HUES64 (cell line): ENCODE measurements around the gene DNAJC7.
"Not testable (repeated sequence)": the region's sequence is repeated elsewhere in the genome, so short reads cannot be mapped to it uniquely, and the experiment has no call there.

Experiments used
- H3K27ac ChIP-seq: 2 replicates; pipeline ENCODE4 v1.7.0; 2013; ENCODE audit warnings: low read depth, low read length, inconsistent platforms
- H3K27me3 ChIP-seq: 2 replicates; pipeline ENCODE4 v1.6.1; 2013; ENCODE audit warnings: mild to moderate bottlenecking, low read length; ENCODE audit not compliant: insufficient read depth
- H3K36me3 ChIP-seq: 2 replicates; pipeline ENCODE4 v1.6.1; 2013; ENCODE audit warnings: mild to moderate bottlenecking, low read length; ENCODE audit not compliant: insufficient read depth
- H3K4me1 ChIP-seq: 2 replicates; pipeline ENCODE4 v1.6.1; 2013; ENCODE audit warnings: mild to moderate bottlenecking, low read length, moderate library complexity; ENCODE audit not compliant: insufficient read depth
- H3K4me3 ChIP-seq: 2 replicates; pipeline ENCODE4 v1.5.1; 2013; ENCODE audit warnings: mild to moderate bottlenecking, low read length, moderate library complexity
- H3K9ac ChIP-seq: 2 replicates; pipeline ENCODE4 v1.6.1; 2013; ENCODE audit warnings: mild to moderate bottlenecking, low read depth, low read length
- H3K9me3 ChIP-seq: 2 replicates; pipeline ENCODE4 v1.6.1; 2013; ENCODE audit warnings: low read depth, low read length; ENCODE audit not compliant: insufficient read depth
- WGBS: fragments of 150-250, 120-280 bp; methylation state at CpG from one replicate; pipeline ENCODE4 v1.1.7; 2013; ENCODE audit warnings: missing lambda C conversion rate; 5-methylcytosine and 5-hydroxymethylcytosine counted together

DNAJC7 gene

GRCh38 chr17:42025191-42025579, 7.9 kb upstream of the DNAJC7 start:
- H3K4me1 ChIP-seq = peaks cover 22% of the 10 kb centered on the region
- 80% methylated on average over 8 of the region's 8 CpGs for WGBS

GRCh38 chr17:42023524-42024349, 6.5 kb upstream of the DNAJC7 start:
- H3K9ac ChIP-seq = no peak overlapping the region
- peaks cover 20% of the 10 kb centered on the region for H3K4me1 ChIP-seq

More at GRCh38 chr17:42025191-42025579, 7.9 kb upstream of the DNAJC7 start:
- no peak overlapping the region for H3K27ac ChIP-seq
- H3K4me3 ChIP-seq = no peak overlapping the region
- H3K36me3 ChIP-seq = peaks cover 32% of the 10 kb centered on the region
- no peaks in the 10 kb centered on the region for H3K9me3 ChIP-seq
- no peak overlapping the region for H3K9ac ChIP-seq
- no peaks in the 10 kb centered on the region for H3K27me3 ChIP-seq

GRCh38 chr17:42020845-42021244, 3.6 kb upstream of the DNAJC7 start:
- H3K27ac ChIP-seq, H3K9ac ChIP-seq, H3K27me3 ChIP-seq, H3K9me3 ChIP-seq, H3K4me1 ChIP-seq: not testable (repeated sequence)
- H3K4me3 ChIP-seq = peak overlapping the region; percentile 84
- peaks cover 32% of the 10 kb centered on the region for H3K36me3 ChIP-seq
- WGBS = 91% methylated on average over 8 of the region's 8 CpGs

More at GRCh38 chr17:42023524-42024349, 6.5 kb upstream of the DNAJC7 start:
- H3K27ac ChIP-seq = no peak overlapping the region
- 92% methylated on average over 15 of the region's 15 CpGs for WGBS
- no peak overlapping the region for H3K4me3 ChIP-seq
- H3K36me3 ChIP-seq = peaks cover 32% of the 10 kb centered on the region
- no peaks in the 10 kb centered on the region for H3K27me3 ChIP-seq
- no peaks in the 10 kb centered on the region for H3K9me3 ChIP-seq

DNA sequence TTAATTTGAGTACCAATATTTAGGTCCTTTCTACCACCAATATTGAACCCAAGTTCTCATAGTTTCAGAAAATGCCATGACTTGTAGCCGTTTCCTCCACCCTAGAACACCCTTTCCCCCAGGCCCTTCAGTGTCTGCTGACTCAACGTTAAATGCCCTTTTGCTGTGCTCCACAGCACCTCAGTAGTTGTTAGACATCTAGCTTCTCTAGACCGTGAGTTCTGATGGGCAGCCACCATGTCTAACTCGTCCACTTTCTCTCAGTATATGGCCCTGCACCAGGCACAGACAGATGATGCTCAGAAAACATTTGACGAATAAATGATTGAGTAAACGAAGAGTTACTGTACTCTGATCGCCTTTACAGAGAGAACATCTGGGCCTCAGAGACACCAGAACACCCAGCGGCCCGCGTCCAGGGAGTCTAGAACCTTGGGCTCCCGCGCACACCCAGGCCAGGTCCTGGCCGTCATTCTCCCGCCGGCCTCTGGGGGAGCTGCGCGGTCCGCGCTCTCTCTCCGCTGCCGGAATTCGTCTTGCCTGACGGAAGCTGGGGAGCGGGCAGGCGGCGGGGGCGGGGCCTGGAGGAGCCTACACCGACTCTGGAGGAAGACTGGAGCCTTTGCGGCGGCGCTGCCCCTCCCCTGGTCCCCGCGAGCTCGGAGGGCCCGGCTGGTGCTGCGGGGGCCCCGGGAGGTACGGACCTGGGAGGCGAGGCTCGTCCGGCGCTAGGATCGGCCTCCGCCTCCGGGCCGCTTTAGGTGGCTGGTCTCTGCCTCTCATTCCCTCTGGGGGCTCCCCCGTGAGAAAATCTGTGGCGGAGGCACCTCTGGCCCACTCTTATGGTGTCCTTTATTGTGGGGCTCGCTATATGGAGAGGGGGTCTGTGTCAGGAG, 2.5 kb upstream of the DNAJC7 start, which contains the start of gene NKIRAS2:
NKIRAS2 (plus strand) TSS at position 582 of the 896 bp plus-strand sequence. CDS start 1,488 bp downstream, outside the sequence.
- Histone ChIP-seq H3K27ac (peak within 1 kb of the TSS; percentile 68), H3K4me1 (peaks cover 8% of the 10 kb centered on the region), H3K36me3 (peaks cover 30% of the 10 kb centered on the region)

DNA sequence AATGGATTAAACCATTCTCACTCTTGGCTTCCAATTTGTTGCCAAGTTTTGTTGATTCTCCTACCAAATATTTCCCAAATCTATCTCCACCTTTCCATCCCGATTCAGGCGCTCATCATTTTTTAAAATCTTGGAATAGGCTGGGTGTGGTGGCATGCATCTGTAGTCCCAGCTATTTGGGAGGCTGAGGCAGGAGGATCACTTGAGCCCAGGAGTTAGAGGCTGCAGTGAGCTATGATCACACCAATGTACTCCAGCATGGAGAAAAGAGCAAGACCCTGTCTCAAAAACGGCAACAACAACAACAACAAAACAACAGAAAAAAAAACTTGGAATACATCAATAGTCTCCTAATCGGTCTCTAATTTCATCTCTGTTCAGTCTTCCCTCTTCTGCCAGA, 1.7 kb upstream of the DNAJC7 start:
- Histone ChIP-seq H3K4me1 (peaks cover 8% of the 10 kb centered on the region), H3K4me3 (no peak overlapping the region), H3K27me3 (no peaks in the 10 kb centered on the region), H3K27ac (no peak overlapping the region), H3K9ac (no peak overlapping the region), H3K36me3 (peaks cover 26% of the 10 kb centered on the region), H3K9me3 (no peaks in the 10 kb centered on the region)
- WGBS = 93% methylated on average over 4 of the region's 4 CpGs

More for the DNA sequence above, 2.5 kb upstream of the DNAJC7 start, which contains the start of gene NKIRAS2:
- H3K27me3 ChIP-seq = no peaks in the 10 kb centered on the region
- peak within 1 kb of the TSS; percentile 84 for H3K4me3 ChIP-seq
- 10% methylated on average over 49 of the region's 49 CpGs for WGBS
- H3K9me3 ChIP-seq = no peaks in the 10 kb centered on the region
- H3K9ac ChIP-seq = peak within 1 kb of the TSS; percentile 86

DNA sequence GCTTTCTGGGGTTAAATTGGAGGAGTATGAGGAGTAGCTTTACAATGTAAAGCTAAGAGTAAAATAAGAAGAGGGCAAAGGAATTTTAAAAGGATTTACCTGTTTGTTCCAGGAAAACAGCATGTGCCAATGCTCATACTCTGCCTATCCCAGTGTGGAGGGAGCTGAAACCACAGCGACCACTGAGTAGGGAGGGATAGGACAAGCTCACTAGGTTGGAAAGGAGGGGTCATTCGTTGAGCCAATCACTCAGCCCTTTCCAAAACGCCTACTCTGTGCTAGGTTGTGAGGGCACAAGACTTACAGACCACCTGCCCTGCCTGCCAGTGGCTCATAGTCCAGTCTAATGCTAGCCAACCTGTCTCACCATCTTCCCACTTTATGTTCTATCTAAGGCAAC, 1.1 kb upstream of the DNAJC7 start:
- H3K4me1 ChIP-seq = peaks cover 10% of the 10 kb centered on the region
- peak overlapping the region; percentile 97 for H3K9ac ChIP-seq
- peaks cover 19% of the 10 kb centered on the region for H3K36me3 ChIP-seq
- H3K27ac ChIP-seq = peak overlapping the region; percentile 99
- WGBS = 38% methylated on average over 3 of the region's 3 CpGs
- peak overlapping the region; percentile 93 for H3K4me3 ChIP-seq
- H3K9me3 ChIP-seq = no peaks in the 10 kb centered on the region
- H3K27me3 ChIP-seq = no peaks in the 10 kb centered on the region

- Histone ChIP-seq H3K27me3 (no peaks in the 10 kb centered on the region), H3K27ac (peak overlapping the region; percentile 99), H3K36me3 (peaks cover 15% of the 10 kb centered on the region), H3K9ac (peak overlapping the region; percentile 97), H3K4me1 (peaks cover 16% of the 10 kb centered on the region), H3K9me3 (no peaks in the 10 kb centered on the region), H3K4me3 (peak overlapping the region; percentile 93)
- 10% methylated on average over 11 of the region's 11 CpGs for WGBS
Observed at GRCh38 chr17:42017866-42018200, 594 bp upstream of the DNAJC7 start.

- H3K9ac ChIP-seq = peak overlapping the region; percentile 97
- peak overlapping the region; percentile 99 for H3K27ac ChIP-seq
- WGBS = 14% methylated on average over 12 of the region's 12 CpGs
- no peaks in the 10 kb centered on the region for H3K9me3 ChIP-seq
- peaks cover 3% of the 10 kb centered on the region; the same call in 1 of the 2 replicates for H3K36me3 ChIP-seq
- peak overlapping the region; percentile 93 for H3K4me3 ChIP-seq
- H3K27me3 ChIP-seq = no peaks in the 10 kb centered on the region
- H3K4me1 ChIP-seq = peaks cover 27% of the 10 kb centered on the region
Observed at GRCh38 chr17:42016411-42016831, 818 bp downstream of the DNAJC7 start.

DNA sequence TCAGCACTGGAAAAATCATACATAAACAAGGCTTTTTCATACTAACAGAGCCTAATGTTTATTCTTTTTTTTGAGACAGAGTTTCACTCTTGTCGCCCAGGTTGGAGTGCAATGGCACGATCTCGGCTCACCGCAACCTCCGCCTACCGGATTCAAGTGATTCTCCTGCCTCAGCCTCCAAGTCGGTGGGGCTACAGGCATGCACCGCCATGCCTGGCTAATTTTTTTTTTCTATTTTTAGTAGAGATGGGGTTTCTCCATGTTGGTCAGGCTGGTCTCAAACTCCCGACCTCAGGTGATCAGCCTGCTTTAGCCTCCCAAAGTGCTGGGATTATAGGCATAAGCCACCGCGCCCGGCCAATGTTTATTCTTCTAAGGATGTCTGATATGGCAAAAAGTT, 3.5 kb downstream of the DNAJC7 start:
- not testable (repeated sequence) for H3K36me3 ChIP-seq, H3K4me3 ChIP-seq, H3K9me3 ChIP-seq, H3K27me3 ChIP-seq
- H3K4me1 ChIP-seq = peaks cover 36% of the 10 kb centered on the region
- peak overlapping the region; percentile 63; the same call in 1 of the 2 replicates for H3K9ac ChIP-seq
- H3K27ac ChIP-seq = peak overlapping the region; percentile 96
- 95% methylated on average over 12 of the region's 12 CpGs for WGBS

GRCh38 chr17:42012363-42012762, 4.9 kb downstream of the DNAJC7 start:
- not testable (repeated sequence) for H3K27me3 ChIP-seq, H3K9me3 ChIP-seq, H3K36me3 ChIP-seq
- H3K27ac ChIP-seq = peak overlapping the region; percentile 96
- H3K9ac ChIP-seq = peak overlapping the region; percentile 63; the same call in 1 of the 2 replicates
- peak overlapping the region; percentile 17; the same call in 1 of the 2 replicates for H3K4me3 ChIP-seq
- peaks cover 36% of the 10 kb centered on the region for H3K4me1 ChIP-seq
- WGBS = 40% methylated on average over 4 of the region's 4 CpGs
